ENCODE results near the gene UFD1. TPM values are rescaled to one million over a fixed set of nuclear protein-coding genes. Genes with fewer than 3 reads are reported as not detected.

The UFD1 gene
- total and polyA plus RNA-seq, 2 of the 4 experiments (the other 2 are of a cell fraction) = 149 to 152 TPM

- BruUV-seq (replicated peaks) = no TSS peak
- H2AFZ ChIP-seq (replicated peaks; ENCODE audit: low read length, poor library complexity) = no peak overlapping the region
- H2AK9ac ChIP-seq (replicated peaks; ENCODE audit: low read depth, low read length, poor library complexity) = no peak overlapping the region
- peaks cover 13% of the 10 kb centered on the region for H3K9me1 ChIP-seq (ENCODE audit: insufficient read depth, low read length)
- H4K20me1 ChIP-seq (ENCODE audit: insufficient read depth, low read length) = peaks cover 1% of the 10 kb centered on the region; the same call in 1 of the 2 replicates
- H2BK5ac ChIP-seq (ENCODE audit: low read depth, low read length, poor library complexity, severe bottlenecking) = no peak overlapping the region
- no peak overlapping the region for H3K4me3 ChIP-seq (ENCODE audit: insufficient read depth, low read depth, low read length)
- no peak overlapping the region for H4K5ac ChIP-seq (ENCODE audit: low read depth, low read length)
- H2BK15ac ChIP-seq (ENCODE audit: low read depth, low read length) = no peak overlapping the region
- H3K23ac ChIP-seq (ENCODE audit: low read depth, low read length) = no peak overlapping the region
- no peak overlapping the region for H2AK5ac ChIP-seq (ENCODE audit: low read depth, low read length)
- H4K8ac ChIP-seq (ENCODE audit: low read depth in 2 of 2, low read length in 2 of 2) = no peak overlapping the region
- peaks cover under 1% of the 10 kb centered on the region for H3K4me1 ChIP-seq (ENCODE audit: control insufficient read depth, insufficient read depth, low read length)
- peaks cover 45% of the 10 kb centered on the region for H3K36me3 ChIP-seq (ENCODE audit: control insufficient read depth, insufficient read depth, low read length)
- no peak for TF ChIP-seq NFE2L2 (IDR thresholded peaks at IDR 0.05; ENCODE audit: low read depth, low read length)
- dilution Hi-C loops (cut with HindIII; ENCODE audit: low sequenced_read_pairs, unreplicated experiment) (no loop called here), intact Hi-C loops (cut with micrococcal nuclease) (no loop called here), in situ Hi-C loops (cut with MboI; ENCODE audit: low sequenced_read_pairs) (no loop called here)
- no peak overlapping the region for H3K14ac ChIP-seq (replicated peaks; ENCODE audit: low read depth, low read length)
- H4K91ac ChIP-seq (ENCODE audit: insufficient read depth, low read depth, low read length) = no peak overlapping the region
- H3K4ac ChIP-seq (ENCODE audit: low read depth, low read length) = no peak overlapping the region
- WGBS, 2 experiments (ENCODE audit: extremely low coverage in 2 of 2, insufficient read length in 1 of 2) = 94% methylated on average over 2 of the region's 3 CpGs; no CpG with 5 or more reads in 1 of the 2 experiments
- CTCF ChIA-PET = no interaction called here
- POLR2A ChIA-PET (ENCODE audit: unreplicated experiment) = no interaction called here
- H3K27ac ChIP-seq (ENCODE audit: insufficient read depth, low read length) = no peak overlapping the region
- H3K56ac ChIP-seq (ENCODE audit: extremely low read depth, insufficient read depth, low read length) = no peak overlapping the region
- ATAC-seq (ENCODE audit: low read depth) (no peak), DNase-seq (no peak)
- H3K4me2 ChIP-seq (ENCODE audit: low read depth, low read length) = no peak overlapping the region
- H3K18ac ChIP-seq (ENCODE audit: low read depth, low read length) = no peak overlapping the region
- no peak overlapping the region for H3K9ac ChIP-seq (ENCODE audit: low read depth, low read length)
- no peak overlapping the region for H2BK20ac ChIP-seq (ENCODE audit: low read depth, low read length)
- no peaks in the 10 kb centered on the region for H3K27me3 ChIP-seq (ENCODE audit: control insufficient read depth, insufficient read depth, low read length)
- H2BK120ac ChIP-seq (ENCODE audit: low read depth, low read length) = no peak overlapping the region
- peaks cover 22 to 53% of the 10 kb centered on the region in 2 experiments for H3K79me1 ChIP-seq (ENCODE audit: low read depth in 1 of 2, low read length in 2 of 2)
- H3K9me3 ChIP-seq (ENCODE audit: control insufficient read depth, insufficient read depth, low read length) = no peaks in the 10 kb centered on the region
These were observed 74.3 kb downstream of the UFD1 start for GRCh38 chr22:19404676-19405075.
